ENCODE data around the gene PHOSPHO2. TPM values are rescaled to one million over a fixed set of nuclear protein-coding genes. Genes with fewer than 3 reads are reported as not detected.

The PHOSPHO2 gene, protein sequence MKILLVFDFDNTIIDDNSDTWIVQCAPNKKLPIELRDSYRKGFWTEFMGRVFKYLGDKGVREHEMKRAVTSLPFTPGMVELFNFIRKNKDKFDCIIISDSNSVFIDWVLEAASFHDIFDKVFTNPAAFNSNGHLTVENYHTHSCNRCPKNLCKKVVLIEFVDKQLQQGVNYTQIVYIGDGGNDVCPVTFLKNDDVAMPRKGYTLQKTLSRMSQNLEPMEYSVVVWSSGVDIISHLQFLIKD
- total RNA-seq, result 2.7 and 4.7 TPM in 2 replicates

DNA sequence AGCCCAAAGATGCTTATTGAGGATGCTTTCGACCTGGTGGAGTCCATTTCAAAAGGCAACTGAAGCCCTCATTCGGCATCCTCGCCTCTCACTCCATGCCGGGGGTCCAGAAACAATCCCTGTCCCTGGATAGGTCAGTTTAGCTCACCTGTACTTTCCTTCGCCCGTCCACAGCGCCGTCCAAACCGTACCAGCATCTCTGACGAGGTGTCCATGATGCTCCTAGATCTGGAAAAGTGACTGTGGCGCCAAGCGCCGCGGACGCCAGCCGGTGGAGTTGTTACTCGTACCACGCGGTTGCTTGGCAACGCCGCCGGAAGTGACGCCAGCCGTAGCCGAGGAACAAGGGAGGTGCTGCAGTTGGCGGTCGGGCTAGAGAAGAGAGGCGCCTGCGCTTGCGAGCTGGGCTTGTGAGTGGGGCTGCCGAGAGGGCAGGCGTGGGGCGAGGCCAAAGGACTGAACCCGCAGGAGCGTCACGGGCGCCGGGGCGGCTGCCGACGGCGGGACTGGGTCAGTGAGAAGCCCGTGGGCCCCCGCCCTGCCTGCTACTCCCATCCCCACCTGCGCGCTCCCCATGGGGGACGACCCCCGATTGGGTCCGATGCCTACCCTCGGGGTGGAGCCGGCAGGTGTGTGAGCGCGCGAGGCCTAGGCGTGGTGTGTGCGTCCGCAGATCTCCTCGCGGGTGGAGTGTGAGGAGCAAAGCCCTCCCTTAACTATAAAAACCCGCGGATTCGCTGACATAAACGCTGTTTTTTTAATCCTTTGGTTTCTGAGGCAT lies at the start of gene PHOSPHO2, which contains the start of gene CFAP210:
PHOSPHO2 (plus strand) TSS at position 357 of the 781 bp plus-strand sequence. CDS start 6,503 bp downstream, outside the sequence.
CFAP210 (minus strand) TSS at position 293 of the 781 bp plus-strand sequence; CDS start at position 215, 78 bp downstream.

Other genes starting within 250 kb of the PHOSPHO2 start
- gene BBS5, start 215.0 kb upstream of the PHOSPHO2 start, total RNA-seq, result 2.1 and 7.4 TPM in 2 replicates
- under 0.01 and 0.21 TPM in 2 replicates for gene KLHL41, start 184.8 kb upstream of the PHOSPHO2 start, total RNA-seq
- 19.5 and 32.5 TPM in 2 replicates for gene FASTKD1, start 120.6 kb upstream of the PHOSPHO2 start, total RNA-seq
- gene PPIG, start 110.1 kb upstream of the PHOSPHO2 start, total RNA-seq, result 33.8 and 41.4 TPM in 2 replicates
- not detected in 2 replicates for gene CFAP210, start 64 bp upstream of the PHOSPHO2 start, total RNA-seq
- 3.8 and 11.9 TPM in 2 replicates for gene KLHL23, start 39.4 kb downstream of the PHOSPHO2 start, total RNA-seq
- gene SSB, start 104.4 kb downstream of the PHOSPHO2 start, total RNA-seq, result 99.8 and 109 TPM in 2 replicates
- gene METTL5, start 130.4 kb downstream of the PHOSPHO2 start, total RNA-seq, result 75.5 and 84.1 TPM in 2 replicates
- 29.4 and 44.8 TPM in 2 replicates for gene UBR3, start 133.0 kb downstream of the PHOSPHO2 start, total RNA-seq

Data from nasal cavity respiratory epithelium epithelial cell of viscerocranial mucosa (primary cell).